GM18502 (cell line): ENCODE measurements around the gene CABCOCO1.

Experiments
- ATAC-seq: cut with Tn5 transposase; IDR thresholded peaks from one replicate; pipeline ENCODE4 v1.9.1; 2021; ENCODE audit warnings: mild to moderate bottlenecking; ENCODE audit not compliant: unreplicated experiment, poor library complexity

The CABCOCO1 gene

DNA sequence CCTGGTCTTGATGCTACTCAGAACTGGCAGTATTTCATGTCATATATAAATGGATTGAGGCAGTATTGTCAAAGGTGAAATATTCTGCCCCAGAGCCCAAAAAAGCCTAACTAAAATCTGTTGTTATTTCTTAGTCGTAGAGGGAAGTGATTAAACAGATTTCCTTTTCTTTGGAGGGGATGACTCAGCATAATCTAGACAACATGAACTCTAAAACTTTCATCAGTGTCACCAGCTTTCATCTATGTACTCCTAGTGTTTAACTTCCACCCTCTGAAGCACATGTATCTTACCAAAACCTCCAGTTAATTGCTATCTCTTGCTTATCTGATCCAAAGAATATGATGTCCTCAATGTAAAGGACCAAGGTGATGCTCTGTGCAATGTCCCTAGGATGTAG lies 141.7 kb downstream of the CABCOCO1 start:
- no peak for ATAC-seq

DNA sequence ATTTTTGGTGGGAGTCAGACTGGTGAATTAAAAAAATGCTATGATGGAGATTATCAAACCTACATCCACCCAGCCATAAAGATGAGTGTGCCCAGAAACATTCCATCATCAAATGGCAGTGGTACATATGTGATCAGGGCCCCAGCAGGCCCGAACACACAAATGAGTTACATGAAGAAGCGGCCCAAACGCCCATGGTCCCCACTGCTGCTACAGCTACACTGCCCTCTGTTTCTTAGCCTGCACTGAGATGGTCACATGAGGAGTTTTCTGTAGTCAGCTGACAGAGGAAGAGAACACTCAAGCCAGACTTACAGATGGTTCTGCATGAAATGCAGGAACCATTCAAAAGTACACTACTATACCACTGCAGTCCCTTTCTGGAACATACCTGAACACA lies 142.4 kb downstream of the CABCOCO1 start:
- ATAC-seq: no peak

DNA sequence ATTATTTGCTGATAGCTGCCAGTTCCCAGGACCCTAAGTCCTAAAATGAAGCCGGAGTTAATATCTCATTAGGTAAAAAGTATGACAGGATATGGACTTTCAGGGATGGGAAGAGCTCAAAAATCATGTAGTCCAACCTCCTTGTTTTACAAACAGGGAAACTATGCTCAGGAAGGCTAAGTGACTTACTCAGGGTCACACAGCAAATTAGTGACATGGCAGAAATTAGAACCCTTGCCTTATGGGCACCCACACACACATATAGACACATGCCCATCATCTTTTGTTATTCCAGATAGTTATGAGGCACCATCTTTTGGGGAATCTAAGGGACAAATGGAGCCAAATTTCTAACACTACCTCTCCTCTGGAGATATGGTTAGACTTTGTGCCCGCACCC lies 147.5 kb downstream of the CABCOCO1 start:
- ATAC-seq: no peak

DNA sequence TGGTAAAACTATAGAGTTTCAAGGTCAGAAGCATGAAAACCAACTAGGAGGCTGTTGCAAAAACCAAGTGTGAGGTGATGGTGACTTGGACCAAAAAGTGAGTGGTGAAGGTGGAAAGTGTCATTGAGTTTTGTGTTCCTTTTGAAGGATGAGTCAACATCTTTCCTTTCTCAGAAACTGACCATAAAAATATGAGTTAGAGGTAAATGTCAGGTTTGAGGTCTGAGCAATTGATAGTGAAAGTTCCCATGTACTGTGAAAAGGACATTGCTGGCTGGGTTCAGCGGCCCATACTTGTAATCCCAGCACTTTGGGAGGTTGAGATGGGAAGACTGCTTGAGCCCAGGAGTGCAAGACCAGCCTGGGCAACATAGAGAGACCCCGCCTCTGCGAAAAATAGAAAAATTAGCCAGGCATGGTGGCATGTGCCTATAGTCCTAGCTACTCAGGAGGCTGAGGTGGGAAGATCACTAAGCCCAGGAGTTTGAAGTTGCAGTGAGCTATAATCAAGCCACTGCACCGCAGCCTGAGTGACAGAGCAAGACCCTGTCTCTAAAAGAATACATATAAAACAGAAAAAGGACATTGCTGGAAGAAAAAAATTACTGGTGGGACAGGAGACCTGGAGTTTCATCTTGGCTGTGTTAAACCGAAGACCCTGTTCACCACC lies 149.5 kb downstream of the CABCOCO1 start:
- peak; percentile 56 for ATAC-seq

DNA sequence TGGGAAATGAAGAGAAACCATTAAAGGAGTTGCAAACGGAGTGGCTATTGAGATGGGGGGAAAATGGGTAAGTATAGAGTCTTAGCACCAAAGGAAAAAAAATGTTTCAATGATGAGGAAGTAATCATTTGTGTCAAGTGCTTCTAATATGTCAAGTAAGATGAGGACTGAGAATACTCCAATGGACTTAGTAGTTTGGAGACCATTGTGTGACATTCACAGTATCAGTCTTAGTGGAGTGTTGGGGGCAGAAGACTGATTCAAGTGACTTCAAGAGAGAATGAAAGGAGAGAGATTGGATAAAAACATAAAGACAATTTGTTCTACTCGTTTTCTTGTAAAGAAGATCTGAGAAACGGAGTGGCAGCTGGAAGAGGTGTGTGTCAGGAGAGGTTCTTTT lies 150.2 kb downstream of the CABCOCO1 start:
- ATAC-seq: no peak

DNA sequence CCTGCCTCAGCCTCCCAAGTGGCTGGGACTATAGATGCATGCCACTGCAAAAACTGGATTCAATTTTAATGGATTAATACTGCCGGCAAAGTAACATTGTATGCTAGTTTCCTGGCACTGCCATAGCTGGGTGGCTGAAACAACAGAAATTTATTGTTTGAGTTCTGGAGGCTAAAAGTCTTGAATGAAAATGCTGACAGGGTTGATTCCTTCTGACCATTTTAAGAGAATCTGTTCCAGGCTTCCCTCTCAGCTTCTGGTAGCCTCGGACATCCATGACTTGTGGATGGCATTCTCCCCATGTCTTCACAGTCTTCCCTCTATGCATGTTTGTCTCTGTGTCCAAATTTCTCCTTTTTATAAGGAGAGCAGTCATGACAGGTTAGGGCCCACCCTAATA lies 151.4 kb downstream of the CABCOCO1 start:
- ATAC-seq: no peak

DNA sequence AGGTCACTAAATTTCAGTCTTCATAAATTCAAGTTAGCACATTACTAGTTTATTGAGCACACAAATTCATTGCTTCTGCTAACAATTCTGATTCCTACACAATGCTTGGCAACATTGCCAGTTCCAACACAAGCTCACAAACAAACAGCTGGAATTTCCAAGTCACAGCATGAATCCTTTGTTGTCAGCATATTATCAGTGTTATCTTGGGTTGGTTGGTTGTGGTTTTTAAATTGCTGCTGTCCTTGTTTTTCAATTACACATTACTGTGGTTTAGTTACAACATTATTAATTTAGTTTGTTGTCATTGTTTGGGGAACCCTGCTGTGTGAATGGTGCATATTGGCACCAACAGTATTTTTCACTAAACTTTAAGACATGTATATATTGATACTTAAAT lies 152.8 kb downstream of the CABCOCO1 start:
- no peak for ATAC-seq
